HepG2 (cell line): Measurements from ENCODE around the gene VAV2. TPM values are rescaled to one million over a fixed set of nuclear protein-coding genes. Genes with fewer than 3 reads are reported as not detected.
A peak's percentile ranks its signal among the peaks of the same experiment; 100 is the strongest.

Experiments
- ETV6 ChIP-seq: sonication (generic); formaldehyde crosslinking; conservative IDR thresholded peaks from 2 replicates; pipeline ENCODE4 v1.4.0; 2020; ENCODE audit warnings: missing genetic modification reagents
- GTF2F1 ChIP-seq: fragments of 150-350 bp; IDR thresholded peaks from 2 replicates; pipeline ENCODE4 v1.6.1; 2014; ENCODE audit warnings: low read length
- MATR3 ChIP-seq: sonication (generic); formaldehyde crosslinking; IDR thresholded peaks from 2 replicates; pipeline ENCODE4 v1.4.0; 2020; ENCODE audit warnings: missing genetic modification reagents
- MTA1 ChIP-seq: sonication (generic); formaldehyde crosslinking; IDR thresholded peaks from 2 replicates; pipeline ENCODE4 v1.4.0; 2020; ENCODE audit warnings: missing genetic modification reagents, mild to moderate bottlenecking, borderline replicate concordance
- NR2F6 ChIP-seq, 2 experiments: IDR thresholded peaks; 2 replicates each; pipeline ENCODE4 v1.6.1; 2016; ENCODE audit warnings: antibody characterized with exemption in 1 of 2, mild to moderate bottlenecking in 1 of 2
- PAXIP1 ChIP-seq: sonication (generic); formaldehyde crosslinking; conservative IDR thresholded peaks from 2 replicates; pipeline ENCODE4 v1.4.0; 2020; ENCODE audit warnings: mild to moderate bottlenecking, missing genetic modification reagents, moderate library complexity
- POLR2AphosphoS5 ChIP-seq: IDR thresholded peaks from 2 replicates; pipeline ENCODE4 v1.6.1; 2012; ENCODE audit warnings: low read depth, low read length
- RXRA ChIP-seq: sonication (generic); formaldehyde crosslinking; IDR thresholded peaks from 2 replicates; pipeline ENCODE4 v1.5.1; 2020; ENCODE audit warnings: missing genetic modification reagents
- SALL2 ChIP-seq: sonication (generic); formaldehyde crosslinking; IDR thresholded peaks from 2 replicates; pipeline ENCODE4 v1.8.1; 2023; ENCODE audit warnings: mild to moderate bottlenecking, missing genetic modification reagents, inconsistent platforms
- TFDP2 ChIP-seq: sonication (generic); formaldehyde crosslinking; IDR thresholded peaks from 2 replicates; pipeline ENCODE4 v1.4.0; 2020; ENCODE audit warnings: missing genetic modification reagents
- TFE3 ChIP-seq: IDR thresholded peaks from 2 replicates; pipeline ENCODE4 v1.6.1; 2016
- ZHX2 ChIP-seq, 2 experiments: sonication (generic) in 1 of 2; formaldehyde crosslinking in 1 of 2; IDR thresholded peaks; 2 replicates each; pipeline versions ENCODE4 v1.6.1 to v1.9.0; 2014 to 2022; ENCODE audit warnings: antibody characterized with exemption in 1 of 2, borderline replicate concordance in 1 of 2, inconsistent platforms in 1 of 2, low read depth in 1 of 2, missing genetic modification reagents in 1 of 2
- ZNF430 ChIP-seq: sonication (generic); formaldehyde crosslinking; IDR thresholded peaks from 2 replicates; pipeline ENCODE4 v1.9.0; 2021; ENCODE audit warnings: mild to moderate bottlenecking, missing genetic modification reagents
- ZNF788 ChIP-seq: sonication (generic); formaldehyde crosslinking; IDR thresholded peaks from 2 replicates; pipeline ENCODE4 v1.5.0; 2020; ENCODE audit warnings: mild to moderate bottlenecking, missing genetic modification reagents, borderline replicate concordance
- polyA plus RNA-seq, 8 experiments: library from polyadenylated mRNA; depleted of rRNA in 3 of 8; stranded (reverse) in 7 of 8; unstranded in 1 of 8; fragments of >200 nt; fragmentation: Illumina TruSeq in 4 of 8; extraction: Trizol in 4 of 8; gene quantifications; 2 replicates each; pipeline versions ENCODE4 v1.2.1 to v1.2.3, GENCODE V29; 2011 to 2016; ENCODE audit warnings: low read depth in 4 of 8, missing spikeins in 1 of 8, mixed read lengths in 1 of 8; ENCODE audit not compliant: insufficient read depth in 1 of 8
- total RNA-seq, 5 experiments: library from RNA; depleted of rRNA; stranded (reverse); fragments of >200 nt; fragmentation: Illumina TruSeq; extraction: Trizol; gene quantifications; 2 replicates each; pipeline ENCODE4 v1.2.3, GENCODE V29; 2016; ENCODE audit warnings: low read depth in 1 of 5

The VAV2 gene
- total and polyA plus RNA-seq, 2 of the 13 experiments (the other 11 are each of a cell fraction or from before 2014, with no cell fraction given), result 22.5 to 22.9 TPM

GRCh38 chr9:133715866-133716563 is 276.1 kb downstream of the VAV2 start (continued):
- TF ChIP-seq ZHX2 (IDR thresholded peaks at IDR 0.05; ENCODE audit: low read depth), result 0 out of 2 replicates have a peak, but pooled peaks have one; percentile 16
- no peak for TF ChIP-seq ZHX2 (CRISPR knock-in tag; IDR thresholded peaks at IDR 0.05; ENCODE audit: borderline replicate concordance)
- 0 out of 2 replicates have a peak, but pooled peaks have one; percentile 18 for TF ChIP-seq TFDP2
- TF ChIP-seq GTF2F1, result no peak
- TF ChIP-seq ETV6, result no peak
- peak; percentile 95 for TF ChIP-seq MTA1 (CRISPR knock-in tag)
- peak; percentile 52; the same call in 1 of the 2 replicates for TF ChIP-seq ZNF788 (CRISPR knock-in tag)
- TF ChIP-seq PAXIP1 (CRISPR knock-in tag), result peak; percentile 91
- TF ChIP-seq TFE3 (CRISPR knock-in tag), result peak; percentile 67; the same call in 1 of the 2 replicates
- peak; percentile 79 for TF ChIP-seq RXRA
- peak; percentile 29; the same call in 1 of the 2 replicates for TF ChIP-seq NR2F6 (IDR thresholded peaks at IDR 0.05)
- TF ChIP-seq NR2F6 (CRISPR knock-in tag; IDR thresholded peaks at IDR 0.05), result peak; percentile 79; the same call in 1 of the 2 replicates
- TF ChIP-seq POLR2AphosphoS5, result no peak
- no peak for TF ChIP-seq MATR3
- TF ChIP-seq ZNF430 (CRISPR knock-in tag), result peak; percentile 84; the same call in 1 of the 2 replicates
- TF ChIP-seq SALL2 (CRISPR knock-in tag), result no peak
